GM10248 (cell line): ENCODE data around the gene APCS.

Source experiments
- CTCF ChIA-PET: fragments of 300-600 bp; sonication (Branson Sonifier 250); formaldehyde crosslinking; extraction: SDS; loops from one replicate; lab custom pipeline; 2021; ENCODE audit warnings: antibody characterized with exemption; lab: Yijun Ruan, JAX
- POLR2A ChIA-PET: fragments of 350-650 bp; sonication (Branson Sonifier 250); formaldehyde crosslinking; extraction: SDS; loops from one replicate; lab custom pipeline; 2020; ENCODE audit warnings: antibody characterized with exemption; lab: Yijun Ruan, JAX
- DNase-seq: peaks from one replicate; pipeline ENCODE4 v3.0.0; 2012; ENCODE audit errors: extremely low spot score
- CTCF ChIP-seq: IDR thresholded peaks from 2 replicates; pipeline ENCODE4 v1.5.1; 2012; ENCODE audit warnings: mild to moderate bottlenecking, low read depth; ENCODE audit errors: extremely low read depth, missing control alignments, control extremely low read depth

The APCS gene, protein sequence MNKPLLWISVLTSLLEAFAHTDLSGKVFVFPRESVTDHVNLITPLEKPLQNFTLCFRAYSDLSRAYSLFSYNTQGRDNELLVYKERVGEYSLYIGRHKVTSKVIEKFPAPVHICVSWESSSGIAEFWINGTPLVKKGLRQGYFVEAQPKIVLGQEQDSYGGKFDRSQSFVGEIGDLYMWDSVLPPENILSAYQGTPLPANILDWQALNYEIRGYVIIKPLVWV

DNA sequence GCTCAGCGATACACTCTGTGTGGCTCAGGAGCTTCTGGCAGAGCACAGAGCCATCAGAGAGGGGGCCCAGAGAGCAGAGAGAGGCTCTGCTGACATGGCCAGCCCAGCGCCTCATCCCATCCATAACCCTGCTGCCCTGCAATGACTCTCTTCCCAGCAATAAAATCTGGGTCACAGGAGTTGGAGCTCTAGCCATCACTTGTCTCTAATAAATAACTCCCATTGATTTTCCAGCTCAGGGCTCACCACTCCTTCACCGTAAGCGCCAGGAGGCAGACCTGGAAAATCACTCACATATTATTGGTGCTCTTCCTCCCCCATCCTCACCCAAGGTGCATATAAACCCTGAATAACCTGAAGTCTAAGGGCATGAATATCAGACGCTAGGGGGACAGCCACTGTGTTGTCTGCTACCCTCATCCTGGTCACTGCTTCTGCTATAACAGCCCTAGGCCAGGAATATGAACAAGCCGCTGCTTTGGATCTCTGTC is at the start of gene APCS:
Gene APCS, plus strand, starts transcription at position 366 of the 491 bp plus-strand sequence. Its CDS starts 96 bp downstream, at position 462.
- DNase-seq, result no peak
- ChIA-PET POLR2A (no interaction called here), CTCF (interaction anchor here (1.0 to 1.4 kb wide), 2 partner anchors 10 to 66 kb away, joined by 4 read pairs; no protein-coding TSS in a partner anchor)
- no peak for TF ChIP-seq CTCF

GRCh38 chr1:159548126-159548525 is 39.5 kb upstream of the APCS start:
- TF ChIP-seq CTCF, result no peak
- POLR2A ChIA-PET, result no interaction called here
- CTCF ChIA-PET, result interaction anchor here (1.6 to 2.1 kb wide), 2 partner anchors 9 to 12 kb away, joined by 4 to 5 read pairs; no protein-coding TSS in a partner anchor
- no peak for DNase-seq

DNA sequence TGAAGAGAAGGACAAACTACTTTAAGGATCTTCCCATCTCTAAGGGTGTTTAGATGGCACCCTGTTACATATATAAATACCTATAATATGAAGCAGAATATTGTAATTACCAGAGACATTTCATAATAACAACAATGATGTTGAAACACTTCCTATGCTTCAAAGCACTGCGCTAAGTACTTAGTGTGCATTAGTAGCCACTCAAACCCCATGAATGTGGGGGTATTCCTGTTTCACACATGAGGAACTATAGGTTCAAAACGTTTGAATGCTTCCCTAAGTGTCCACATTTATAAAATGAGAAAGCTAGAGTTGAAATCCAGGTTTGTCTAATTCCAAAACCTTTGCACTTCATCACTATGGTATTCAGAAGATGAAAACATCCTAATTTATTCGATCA is 33.4 kb upstream of the APCS start:
- no peak for DNase-seq
- ChIA-PET CTCF (no interaction called here), POLR2A (no interaction called here)
- TF ChIP-seq CTCF, result no peak

GRCh38 chr1:159554696-159555095 is 32.9 kb upstream of the APCS start:
- DNase-seq, result no peak
- ChIA-PET POLR2A (no interaction called here), CTCF (no interaction called here)
- TF ChIP-seq CTCF, result no peak

DNA sequence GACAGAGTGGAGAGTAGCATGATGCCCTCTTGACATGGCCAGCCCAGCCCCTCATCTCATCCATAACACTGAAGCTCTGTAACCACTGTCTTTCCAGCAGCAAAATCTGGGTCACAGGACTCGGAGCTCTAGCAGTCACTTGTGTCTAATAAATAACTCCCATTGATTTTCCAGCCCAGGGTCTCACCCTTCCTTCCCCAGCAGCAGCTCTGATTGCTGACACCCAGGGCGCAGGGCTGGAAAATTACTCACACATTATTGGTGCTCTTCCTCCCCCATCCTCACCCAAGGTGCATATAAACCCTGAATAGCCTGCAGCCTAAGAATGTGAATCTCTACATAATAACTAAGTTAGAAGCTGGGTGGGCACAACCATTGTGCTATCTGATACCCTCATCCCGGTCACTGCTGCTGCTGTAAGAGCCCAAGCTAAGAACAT is 30.7 kb upstream of the APCS start:
- CTCF ChIA-PET, result interaction anchor here (1.3 to 1.8 kb wide), 2 partner anchors 9 to 24 kb away, joined by 3 to 5 read pairs; no protein-coding TSS in a partner anchor
- POLR2A ChIA-PET, result no interaction called here
- DNase-seq, result no peak
- no peak for TF ChIP-seq CTCF

DNA sequence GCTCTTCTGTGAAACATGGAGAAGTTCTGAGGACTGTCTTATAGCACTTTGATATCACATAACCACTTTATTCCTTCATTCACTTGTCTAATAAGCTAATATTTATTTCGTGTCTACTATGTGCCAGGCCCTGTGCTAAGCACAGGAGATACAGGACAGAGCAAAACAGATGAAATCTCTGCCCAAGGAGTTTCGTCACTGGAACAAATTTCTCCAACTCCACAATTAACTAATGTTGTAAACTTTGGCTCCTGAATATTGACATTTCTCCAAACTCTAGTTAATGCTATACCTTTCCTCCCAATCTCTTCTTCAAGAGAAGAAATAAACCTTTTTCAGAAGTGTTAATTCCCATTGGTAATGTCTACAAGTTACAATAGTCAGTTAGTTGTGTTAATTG is 27.0 kb upstream of the APCS start:
- no peak for TF ChIP-seq CTCF
- CTCF ChIA-PET, result interaction anchor here (1.4 kb wide), 1 partner anchor 12 kb away, joined by 4 read pairs; no protein-coding TSS in a partner anchor
- no peak for DNase-seq
- POLR2A ChIA-PET, result no interaction called here
